Measurements from ENCODE around the gene MS4A15.
"Not testable (repeated sequence)": the region's sequence is repeated elsewhere in the genome, so short reads cannot be mapped to it uniquely, and the experiment has no call there.

The MS4A15 gene

GRCh38 chr11:60809249-60809648 is 52.6 kb downstream of the MS4A15 start:
- no peak for DNase-seq (ENCODE audit: low read depth in 2 of 2)

GRCh38 chr11:60809691-60810090 is 53.0 kb downstream of the MS4A15 start:
- no peak for DNase-seq (ENCODE audit: low read depth in 2 of 2)

GRCh38 chr11:60810151-60810550 is 53.5 kb downstream of the MS4A15 start:
- no peak for DNase-seq (ENCODE audit: low read depth in 2 of 2)

- DNase-seq (ENCODE audit: low read depth in 2 of 2): no peak
These were observed 53.9 kb downstream of the MS4A15 start for GRCh38 chr11:60810569-60810968.

GRCh38 chr11:60813324-60813723 is 56.7 kb downstream of the MS4A15 start:
- DNase-seq (ENCODE audit: low read depth in 2 of 2): no peak

- no peak for DNase-seq (ENCODE audit: low read depth in 2 of 2)
These were observed 57.4 kb downstream of the MS4A15 start for GRCh38 chr11:60814112-60814511.

GRCh38 chr11:60816590-60817157 is 60.0 kb downstream of the MS4A15 start:
- DNase-seq (ENCODE audit: low read depth in 2 of 2): no peak

GRCh38 chr11:60818057-60818456 is 61.4 kb downstream of the MS4A15 start:
- no peak for DNase-seq (ENCODE audit: low read depth in 2 of 2)

GRCh38 chr11:60821827-60822599 is 65.3 kb downstream of the MS4A15 start:
- DNase-seq (ENCODE audit: low read depth in 2 of 2): no peak

- not testable (repeated sequence) for DNase-seq (ENCODE audit: low read depth in 2 of 2)
These were observed 67.2 kb downstream of the MS4A15 start for GRCh38 chr11:60823745-60824306.

- DNase-seq (ENCODE audit: low read depth in 2 of 2): no peak
These were observed 68.5 kb downstream of the MS4A15 start for GRCh38 chr11:60825118-60825517.

- no peak for DNase-seq (ENCODE audit: low read depth in 2 of 2)
These were observed 69.1 kb downstream of the MS4A15 start for GRCh38 chr11:60825790-60826189.
